ENCODE data around the gene ERF. TPM values are rescaled to one million over a fixed set of nuclear protein-coding genes. Genes with fewer than 3 reads are reported as not detected.

The ERF gene
- polyA plus RNA-seq, 1 of the 3 experiments (the other 2 are of a cell fraction): 89.6 TPM

DNA sequence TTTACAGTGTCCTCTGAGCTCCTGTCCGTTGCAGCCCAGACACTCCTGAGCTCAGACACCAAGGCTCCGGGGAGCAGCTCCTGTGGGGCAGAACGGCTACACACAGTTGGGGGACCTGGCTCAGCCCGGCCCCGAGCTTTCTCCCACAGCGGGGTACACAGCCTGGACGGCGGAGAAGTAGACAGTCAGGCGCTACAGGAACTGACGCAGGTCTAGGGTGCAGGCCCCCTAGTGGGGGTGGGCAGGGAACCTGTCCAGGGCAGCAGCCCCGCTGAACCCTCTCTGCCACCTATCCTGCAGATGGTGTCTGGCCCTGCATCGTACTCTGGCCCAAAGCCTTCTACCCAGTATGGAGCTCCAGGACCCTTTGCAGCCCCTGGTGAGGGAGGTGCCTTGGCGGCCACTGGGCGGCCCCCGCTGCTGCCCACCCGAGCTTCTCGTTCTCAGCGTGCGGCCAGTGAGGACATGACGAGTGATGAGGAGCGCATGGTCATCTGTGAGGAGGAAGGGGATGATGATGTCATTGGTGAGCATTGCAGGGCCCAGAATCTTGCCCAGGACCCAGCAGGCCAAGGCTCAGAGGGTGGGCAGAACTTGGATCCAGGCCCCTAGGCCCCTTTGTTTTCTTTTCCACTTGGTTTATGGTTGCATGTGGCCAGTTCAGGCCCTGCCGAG, 34.1 kb upstream of the ERF start:
- Histone ChIP-seq H3K9me3 (no peaks in the 10 kb centered on the region), H3K27me3 (ENCODE audit: insufficient read depth) (no peaks in the 10 kb centered on the region), H3K36me3 (replicated peaks in 1 of 2; ENCODE audit: control insufficient read depth in 1 of 2, insufficient read depth in 2 of 2, low read length in 1 of 2) (peaks cover 30 to 72% of the 10 kb centered on the region in 2 experiments), H4K20me1 (ENCODE audit: insufficient read depth) (peaks cover 24% of the 10 kb centered on the region), H3K79me2 (ENCODE audit: insufficient read depth) (peaks cover 36% of the 10 kb centered on the region), H3K27ac (ENCODE audit: low read depth in 2 of 2, low read length in 1 of 2) (no peak overlapping the region; a peak in 1 of 4 replicates), H3K9me2 (no peaks in the 10 kb centered on the region), H2AFZ (ENCODE audit: low read depth) (no peak overlapping the region), H3F3A (replicated peaks; ENCODE audit: insufficient read depth) (no peaks in the 10 kb centered on the region), H3K9ac (no peak overlapping the region), H3K4me1 (ENCODE audit: control insufficient read depth in 1 of 2, insufficient read depth in 2 of 2, low read depth in 1 of 2, low read length in 1 of 2) (peaks cover 12 to 24% of the 10 kb centered on the region in 2 experiments; a peak in 3 of 4 replicates), H3K4me3 (ENCODE audit: low read depth in 2 of 2, low read length in 1 of 2) (no peak overlapping the region), H3K4me2 (no peak overlapping the region)
- 95% methylated on average over 16 of the region's 22 CpGs for WGBS (ENCODE audit: low lambda C conversion rate)
- TF ChIP-seq FOXM1 (IDR thresholded peaks at IDR 0.05; ENCODE audit: low read depth) (no peak), NFIC (IDR thresholded peaks at IDR 0.05; ENCODE audit: borderline replicate concordance) (no peak), TEAD4 (IDR thresholded peaks at IDR 0.05; ENCODE audit: borderline replicate concordance, insufficient read depth) (no peak), GABPA (IDR thresholded peaks at IDR 0.05; ENCODE audit: low read depth) (no peak), RAD21 (IDR thresholded peaks at IDR 0.05; ENCODE audit: low read length) (no peak), SMC3 (IDR thresholded peaks at IDR 0.05; ENCODE audit: low read depth, low read length) (no peak)
- ChIA-PET CTCF (interaction anchor here (0.6 to 9.5 kb wide), 7 partner anchors 7 to 43 kb away, joined by 3 to 60 read pairs (median 10); partner anchors contain the start of genes PAFAH1B3 and PRR19), POLR2A (no interaction called here)
- no peak for DNase-seq

DNA sequence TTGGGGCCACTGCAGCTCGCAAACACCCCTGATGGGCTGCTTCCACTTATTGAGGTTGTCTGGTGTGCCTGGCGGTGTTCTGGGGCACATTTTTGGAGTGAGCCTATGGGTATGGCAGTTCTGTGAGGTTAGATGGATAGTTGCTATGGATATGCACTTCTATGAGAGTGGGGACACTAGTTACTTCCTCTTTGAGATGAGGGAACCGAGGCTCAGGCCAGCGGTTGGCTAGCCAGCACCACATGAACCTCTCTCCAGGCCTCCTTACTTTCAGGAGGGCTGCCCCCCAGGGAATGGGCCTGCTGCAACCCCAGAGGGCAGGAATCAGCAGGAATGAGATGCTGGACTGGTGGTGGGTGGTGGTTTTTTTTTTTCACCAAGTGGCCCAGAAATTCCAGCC, 33.5 kb upstream of the ERF start:
- Histone ChIP-seq H3K9ac (no peak overlapping the region), H3K27ac (ENCODE audit: low read depth in 2 of 2, low read length in 1 of 2) (no peak overlapping the region; a peak in 1 of 4 replicates), H3K79me2 (ENCODE audit: insufficient read depth) (peaks cover 38% of the 10 kb centered on the region), H3K9me2 (no peaks in the 10 kb centered on the region), H2AFZ (ENCODE audit: low read depth) (no peak overlapping the region), H3K9me3 (no peaks in the 10 kb centered on the region), H3K4me3 (ENCODE audit: low read depth in 2 of 2, low read length in 1 of 2) (no peak overlapping the region), H3K27me3 (ENCODE audit: insufficient read depth) (no peaks in the 10 kb centered on the region), H3K4me1 (ENCODE audit: control insufficient read depth in 1 of 2, insufficient read depth in 2 of 2, low read depth in 1 of 2, low read length in 1 of 2) (peaks cover 12 to 25% of the 10 kb centered on the region in 2 experiments), H4K20me1 (ENCODE audit: insufficient read depth) (peaks cover 24% of the 10 kb centered on the region), H3F3A (replicated peaks; ENCODE audit: insufficient read depth) (peaks cover under 1% of the 10 kb centered on the region), H3K36me3 (replicated peaks in 1 of 2; ENCODE audit: control insufficient read depth in 1 of 2, insufficient read depth in 2 of 2, low read length in 1 of 2) (peaks cover 30 to 67% of the 10 kb centered on the region in 2 experiments), H3K4me2 (no peak overlapping the region)
- TF ChIP-seq RCOR1 (IDR thresholded peaks at IDR 0.05; ENCODE audit: low read length) (no peak), RXRA (IDR thresholded peaks at IDR 0.05; ENCODE audit: borderline replicate concordance, low read depth) (no peak), ELF1 (IDR thresholded peaks at IDR 0.05) (no peak), EZH2phosphoT487 (IDR thresholded peaks at IDR 0.05; ENCODE audit: borderline replicate concordance, low read depth) (no peak), TAF1 (IDR thresholded peaks at IDR 0.05; ENCODE audit: borderline replicate concordance, low read depth, low read length) (no peak), FOSL2 (IDR thresholded peaks at IDR 0.05; ENCODE audit: borderline replicate concordance, low read depth) (no peak), TCF12 (IDR thresholded peaks at IDR 0.05) (no peak), GATA2 (CRISPR knock-in tag; IDR thresholded peaks at IDR 0.05) (no peak)
- TF ChIP-seq, protein P1, sequence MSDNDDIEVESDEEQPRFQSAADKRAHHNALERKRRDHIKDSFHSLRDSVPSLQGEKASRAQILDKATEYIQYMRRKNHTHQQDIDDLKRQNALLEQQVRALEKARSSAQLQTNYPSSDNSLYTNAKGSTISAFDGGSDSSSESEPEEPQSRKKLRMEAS (IDR thresholded peaks at IDR 0.05; ENCODE audit: low read depth): no peak
- TF ChIP-seq, protein P2, sequence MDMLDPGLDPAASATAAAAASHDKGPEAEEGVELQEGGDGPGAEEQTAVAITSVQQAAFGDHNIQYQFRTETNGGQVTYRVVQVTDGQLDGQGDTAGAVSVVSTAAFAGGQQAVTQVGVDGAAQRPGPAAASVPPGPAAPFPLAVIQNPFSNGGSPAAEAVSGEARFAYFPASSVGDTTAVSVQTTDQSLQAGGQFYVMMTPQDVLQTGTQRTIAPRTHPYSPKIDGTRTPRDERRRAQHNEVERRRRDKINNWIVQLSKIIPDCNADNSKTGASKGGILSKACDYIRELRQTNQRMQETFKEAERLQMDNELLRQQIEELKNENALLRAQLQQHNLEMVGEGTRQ (IDR thresholded peaks at IDR 0.05; ENCODE audit: borderline replicate concordance, low read depth, low read length): no peak
- TF ChIP-seq, protein P3, sequence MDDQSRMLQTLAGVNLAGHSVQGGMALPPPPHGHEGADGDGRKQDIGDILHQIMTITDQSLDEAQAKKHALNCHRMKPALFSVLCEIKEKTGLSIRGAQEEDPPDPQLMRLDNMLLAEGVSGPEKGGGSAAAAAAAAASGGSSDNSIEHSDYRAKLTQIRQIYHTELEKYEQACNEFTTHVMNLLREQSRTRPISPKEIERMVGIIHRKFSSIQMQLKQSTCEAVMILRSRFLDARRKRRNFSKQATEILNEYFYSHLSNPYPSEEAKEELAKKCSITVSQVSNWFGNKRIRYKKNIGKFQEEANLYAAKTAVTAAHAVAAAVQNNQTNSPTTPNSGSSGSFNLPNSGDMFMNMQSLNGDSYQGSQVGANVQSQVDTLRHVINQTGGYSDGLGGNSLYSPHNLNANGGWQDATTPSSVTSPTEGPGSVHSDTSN (IDR thresholded peaks at IDR 0.05): no peak
- WGBS (ENCODE audit: low lambda C conversion rate): 100% methylated on average over 2 of the region's 4 CpGs
- no peak for DNase-seq
- ChIA-PET POLR2A (interaction anchor here (1.5 kb wide), 1 partner anchor 42 kb away, joined by 4 read pairs; no protein-coding TSS in a partner anchor), CTCF (interaction anchor here (0.6 to 9.5 kb wide), 6 partner anchors 8 to 42 kb away, joined by 3 to 60 read pairs (median 7); partner anchors contain the start of genes PAFAH1B3 and PRR19)

Measured in SK-N-SH (cell line).